ENCODE measurements around the gene GOLGA6L7.
"Not testable (repeated sequence)": the region's sequence is repeated elsewhere in the genome, so short reads cannot be mapped to it uniquely, and the experiment has no call there.

DNA sequence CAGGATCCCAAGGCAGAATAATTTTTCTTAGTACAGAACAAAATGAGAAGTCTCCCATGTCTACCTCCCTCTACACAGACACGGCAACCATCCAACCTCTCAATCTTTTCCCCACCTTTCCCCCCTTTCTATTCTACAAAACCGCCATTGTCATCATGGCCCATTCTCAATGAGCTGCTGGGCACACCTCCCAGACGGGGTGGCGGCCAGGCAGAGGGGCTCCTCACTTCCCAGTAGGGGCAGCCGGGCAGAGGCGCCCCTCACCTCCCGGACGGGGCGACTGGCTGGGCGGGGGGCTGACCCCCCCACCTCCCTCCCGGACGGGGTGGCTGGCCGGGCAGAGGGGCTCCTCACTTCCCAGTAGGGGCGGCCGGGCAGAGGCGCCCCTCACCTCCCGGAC lies 827 bp upstream of the GOLGA6L7 start:
- TF ChIP-seq EZH2 (IDR thresholded peaks at IDR 0.05; ENCODE audit: insufficient read depth, poor library complexity, severe bottlenecking); EZH2phosphoT487 (IDR thresholded peaks at IDR 0.05; ENCODE audit: insufficient read depth, low read depth): not testable (repeated sequence)

Measured in GM23248 (cell line).